WTC11 (cell line): Measurements from ENCODE around the gene LYSMD3. TPM values are rescaled to one million over a fixed set of nuclear protein-coding genes. Genes with fewer than 3 reads are reported as not detected.

Source experiments
- ATAC-seq: fragments of 200-7000 bp; cut with Tn5 transposase; 2 replicates; pipeline ENCODE4 v1.10.0; 2021; ENCODE audit warnings: mild to moderate bottlenecking, moderate library complexity
- CTCF ChIA-PET: fragments of 300-600 bp; sonication (Branson Sonifier 250); formaldehyde crosslinking; loops from one replicate; lab custom pipeline; 2021; ENCODE audit warnings: antibody characterized with exemption; lab: Charles Lee
- POLR2A ChIA-PET: fragments of 350-600 bp; sonication (Branson Sonifier 250); formaldehyde crosslinking; loops from one replicate; lab custom pipeline; 2021; ENCODE audit warnings: antibody characterized with exemption; lab: Charles Lee
- DNase-seq: peaks from one replicate; pipeline ENCODE4 v3.0.0; 2021; ENCODE audit warnings: low spot score
- H3K27ac Mint-ChIP-seq: 2 replicates; pipeline ENCODE4 v1.8.0; 2021; ENCODE audit warnings: mixed read lengths
- H3K27me3 Mint-ChIP-seq: 2 replicates; pipeline ENCODE4 v1.8.0; 2021; ENCODE audit warnings: low read depth, mild to moderate bottlenecking, moderate library complexity, mixed read lengths
- H3K36me3 Mint-ChIP-seq: 2 replicates; pipeline ENCODE4 v1.8.0; 2021; ENCODE audit warnings: mixed read lengths
- H3K4me1 Mint-ChIP-seq: 2 replicates; pipeline ENCODE4 v1.8.0; 2022; ENCODE audit warnings: mixed read lengths
- H3K4me3 Mint-ChIP-seq: 2 replicates; pipeline ENCODE4 v1.8.0; 2021; ENCODE audit warnings: mild to moderate bottlenecking, moderate library complexity, mixed read lengths
- H3K9me3 Mint-ChIP-seq: 2 replicates; pipeline ENCODE4 v1.8.0; 2021; ENCODE audit warnings: mixed read lengths
- CBFB ChIP-seq: sonication (generic); formaldehyde crosslinking; IDR thresholded peaks from 2 replicates; pipeline ENCODE4 v1.8.1; 2022; ENCODE audit warnings: mild to moderate bottlenecking, low read depth, missing genetic modification reagents
- NFYB ChIP-seq: sonication (generic); formaldehyde crosslinking; conservative IDR thresholded peaks from 2 replicates; pipeline ENCODE4 v1.8.0; 2022; ENCODE audit warnings: low read depth, missing genetic modification reagents
- ZNF232 ChIP-seq: sonication (generic); formaldehyde crosslinking; IDR thresholded peaks from 2 replicates; pipeline ENCODE4 v1.8.0; 2022; ENCODE audit warnings: mild to moderate bottlenecking, missing genetic modification reagents
- ZNF263 ChIP-seq: sonication (generic); formaldehyde crosslinking; IDR thresholded peaks from 2 replicates; pipeline ENCODE4 v1.8.1; 2022; ENCODE audit warnings: low read depth, mild to moderate bottlenecking, moderate library complexity, missing genetic modification reagents
- total RNA-seq: library from RNA; stranded (reverse); gene quantifications from 3 replicates; pipeline ENCODE4 v1.2.3, GENCODE V29; 2021
- TF ChIP-seq, protein P1 (sequence below): sonication (generic); formaldehyde crosslinking; IDR thresholded peaks from 2 replicates; pipeline ENCODE4 v1.8.1; 2022; ENCODE audit warnings: mild to moderate bottlenecking, missing genetic modification reagents, moderate library complexity, borderline replicate concordance
- TF ChIP-seq, protein P2 (sequence below): sonication (generic); formaldehyde crosslinking; IDR thresholded peaks from 2 replicates; pipeline ENCODE4 v1.8.0; 2022; ENCODE audit warnings: mild to moderate bottlenecking, missing genetic modification reagents
- TF ChIP-seq, protein P3 (sequence below): fragments of 250-450 bp; sonication (Bioruptor Pico); IDR thresholded peaks from 2 replicates; pipeline ENCODE4 v1.9.0; 2021; ENCODE audit warnings: moderate library complexity, mild to moderate bottlenecking, inconsistent platforms, borderline replicate concordance
- TF ChIP-seq, protein P4 (sequence below): fragments of 250-450 bp; sonication (Bioruptor Pico); conservative IDR thresholded peaks from 2 replicates; pipeline ENCODE4 v1.9.0; 2021; ENCODE audit warnings: mild to moderate bottlenecking
- TF ChIP-seq, protein P5 (sequence below): sonication (generic); formaldehyde crosslinking; IDR thresholded peaks from 2 replicates; pipeline ENCODE4 v1.8.0; 2023; ENCODE audit warnings: missing genetic modification reagents
- TF ChIP-seq, protein P6 (sequence below): fragments of 250-450 bp; sonication (Bioruptor Pico); IDR thresholded peaks from 2 replicates; pipeline ENCODE4 v1.8.0; 2021; ENCODE audit warnings: mild to moderate bottlenecking
- TF ChIP-seq, protein P7 (sequence below): fragments of 250-450 bp; sonication (Bioruptor Pico); IDR thresholded peaks from 2 replicates; pipeline ENCODE4 v1.9.0; 2021; ENCODE audit warnings: mild to moderate bottlenecking, borderline replicate concordance
- TF ChIP-seq, protein P8 (sequence below): sonication (generic); formaldehyde crosslinking; IDR thresholded peaks from 2 replicates; pipeline ENCODE4 v1.8.1; 2022; ENCODE audit warnings: mild to moderate bottlenecking, moderate library complexity, missing genetic modification reagents

Gene LYSMD3
- total RNA-seq, 1 experiment from 2014 or later = 15.8 TPM

DNA sequence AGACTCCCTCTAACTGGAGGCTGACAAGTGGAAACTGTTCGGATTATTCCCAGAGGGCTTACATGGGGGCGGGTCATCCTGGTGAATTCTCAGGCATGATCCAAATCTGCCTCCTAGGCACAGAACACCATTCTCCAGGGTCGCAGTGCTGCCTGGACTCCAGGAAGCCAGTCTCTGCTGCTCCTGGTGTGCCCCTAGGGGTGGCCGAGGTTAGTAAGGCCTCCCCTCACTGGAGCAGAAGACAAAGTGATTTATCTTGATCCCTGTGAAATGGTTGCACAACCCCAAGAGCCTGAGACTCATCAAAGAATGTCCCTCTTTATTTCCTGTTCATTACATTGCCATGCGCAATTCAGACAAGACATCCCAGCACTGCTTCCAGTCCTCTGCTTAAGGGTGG is 46.3 kb upstream of the LYSMD3 start:
- TF ChIP-seq, protein P1, sequence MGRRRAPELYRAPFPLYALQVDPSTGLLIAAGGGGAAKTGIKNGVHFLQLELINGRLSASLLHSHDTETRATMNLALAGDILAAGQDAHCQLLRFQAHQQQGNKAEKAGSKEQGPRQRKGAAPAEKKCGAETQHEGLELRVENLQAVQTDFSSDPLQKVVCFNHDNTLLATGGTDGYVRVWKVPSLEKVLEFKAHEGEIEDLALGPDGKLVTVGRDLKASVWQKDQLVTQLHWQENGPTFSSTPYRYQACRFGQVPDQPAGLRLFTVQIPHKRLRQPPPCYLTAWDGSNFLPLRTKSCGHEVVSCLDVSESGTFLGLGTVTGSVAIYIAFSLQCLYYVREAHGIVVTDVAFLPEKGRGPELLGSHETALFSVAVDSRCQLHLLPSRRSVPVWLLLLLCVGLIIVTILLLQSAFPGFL (CRISPR knock-in tag) = no peak
- TF ChIP-seq, protein P2, sequence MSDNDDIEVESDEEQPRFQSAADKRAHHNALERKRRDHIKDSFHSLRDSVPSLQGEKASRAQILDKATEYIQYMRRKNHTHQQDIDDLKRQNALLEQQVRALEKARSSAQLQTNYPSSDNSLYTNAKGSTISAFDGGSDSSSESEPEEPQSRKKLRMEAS (CRISPR knock-in tag) = no peak
- no peak for TF ChIP-seq ZNF263 (CRISPR knock-in tag)
- TF ChIP-seq, protein P3, sequence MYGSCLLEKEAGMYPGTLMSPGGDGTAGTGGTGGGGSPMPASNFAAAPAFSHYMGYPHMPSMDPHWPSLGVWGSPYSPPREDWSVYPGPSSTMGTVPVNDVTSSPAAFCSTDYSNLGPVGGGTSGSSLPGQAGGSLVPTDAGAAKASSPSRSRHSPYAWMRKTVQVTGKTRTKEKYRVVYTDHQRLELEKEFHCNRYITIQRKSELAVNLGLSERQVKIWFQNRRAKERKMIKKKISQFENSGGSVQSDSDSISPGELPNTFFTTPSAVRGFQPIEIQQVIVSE (CRISPR knock-in tag) = no peak
- POLR2A ChIA-PET = no interaction called here
- Mint-ChIP-seq H3K4me3 (no peak overlapping the region), H3K36me3 (peaks cover 23% of the 10 kb centered on the region), H3K9me3 (peaks cover 29% of the 10 kb centered on the region), H3K4me1 (peaks cover 68% of the 10 kb centered on the region), H3K27me3 (no peaks in the 10 kb centered on the region), H3K27ac (no peak overlapping the region)
- CTCF ChIA-PET = interaction anchor here (1.2 kb wide), 1 partner anchor 47 kb away, joined by 3 read pairs; no protein-coding TSS in a partner anchor
- no peak for DNase-seq
- peak; percentile 65 for ATAC-seq

DNA sequence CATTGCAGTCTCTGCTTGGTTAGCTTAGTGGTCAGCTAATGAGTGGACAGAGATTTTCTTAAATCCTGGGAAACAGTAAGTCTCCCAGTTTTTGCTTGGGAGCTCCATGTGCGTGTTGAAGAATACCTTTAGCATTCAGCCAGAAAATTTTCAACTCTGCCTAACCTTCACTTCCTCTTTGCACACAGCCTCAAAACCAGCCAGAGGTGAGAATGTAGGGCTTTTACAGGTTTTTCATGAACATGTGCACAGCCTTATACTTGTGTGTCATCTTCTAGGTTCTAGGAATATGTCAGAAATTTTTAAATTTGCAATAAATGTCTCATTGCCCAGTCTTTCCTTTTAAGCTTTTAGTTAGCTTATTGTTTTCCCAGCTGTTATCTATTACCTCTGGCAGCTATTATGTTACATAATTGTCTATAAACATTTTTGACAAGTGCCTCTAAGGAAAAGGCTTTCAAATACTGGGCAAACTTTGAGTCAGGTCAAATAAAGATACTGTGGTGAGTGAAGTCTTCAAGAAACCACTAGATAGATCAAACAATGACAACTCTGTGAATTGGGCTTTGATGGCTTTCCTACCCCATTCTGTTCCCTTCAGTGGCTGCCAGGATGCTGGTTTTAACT is 41.9 kb upstream of the LYSMD3 start:
- H3K36me3 Mint-ChIP-seq = peaks cover 34% of the 10 kb centered on the region

DNA sequence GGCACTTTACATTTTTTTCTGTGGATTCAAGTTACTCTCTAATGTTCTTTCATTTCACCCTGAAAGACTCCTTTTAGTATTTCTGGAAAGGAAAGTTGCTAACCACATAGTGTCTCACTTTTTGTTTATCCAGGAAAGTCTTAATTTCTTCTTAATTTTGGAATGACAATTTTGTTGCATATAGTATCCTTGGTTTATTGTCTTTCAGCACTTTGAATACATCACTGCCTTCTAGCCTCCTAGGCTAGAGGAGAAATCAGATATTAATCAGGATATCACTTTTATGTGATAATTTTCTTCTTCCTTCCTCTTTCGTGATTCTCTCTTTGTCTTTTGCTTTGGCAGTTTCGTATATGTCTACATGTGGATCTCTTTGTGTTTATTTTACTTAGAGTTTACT is 40.6 kb upstream of the LYSMD3 start:
- ChIA-PET POLR2A (no interaction called here), CTCF (no interaction called here)
- Mint-ChIP-seq H3K36me3 (peaks cover 32% of the 10 kb centered on the region), H3K9me3 (peaks cover 32% of the 10 kb centered on the region), H3K4me1 (peaks cover 71% of the 10 kb centered on the region), H3K27ac (no peak overlapping the region), H3K4me3 (no peak overlapping the region), H3K27me3 (no peaks in the 10 kb centered on the region)
- DNase-seq (no peak), ATAC-seq (no peak)
- TF ChIP-seq, protein P4, sequence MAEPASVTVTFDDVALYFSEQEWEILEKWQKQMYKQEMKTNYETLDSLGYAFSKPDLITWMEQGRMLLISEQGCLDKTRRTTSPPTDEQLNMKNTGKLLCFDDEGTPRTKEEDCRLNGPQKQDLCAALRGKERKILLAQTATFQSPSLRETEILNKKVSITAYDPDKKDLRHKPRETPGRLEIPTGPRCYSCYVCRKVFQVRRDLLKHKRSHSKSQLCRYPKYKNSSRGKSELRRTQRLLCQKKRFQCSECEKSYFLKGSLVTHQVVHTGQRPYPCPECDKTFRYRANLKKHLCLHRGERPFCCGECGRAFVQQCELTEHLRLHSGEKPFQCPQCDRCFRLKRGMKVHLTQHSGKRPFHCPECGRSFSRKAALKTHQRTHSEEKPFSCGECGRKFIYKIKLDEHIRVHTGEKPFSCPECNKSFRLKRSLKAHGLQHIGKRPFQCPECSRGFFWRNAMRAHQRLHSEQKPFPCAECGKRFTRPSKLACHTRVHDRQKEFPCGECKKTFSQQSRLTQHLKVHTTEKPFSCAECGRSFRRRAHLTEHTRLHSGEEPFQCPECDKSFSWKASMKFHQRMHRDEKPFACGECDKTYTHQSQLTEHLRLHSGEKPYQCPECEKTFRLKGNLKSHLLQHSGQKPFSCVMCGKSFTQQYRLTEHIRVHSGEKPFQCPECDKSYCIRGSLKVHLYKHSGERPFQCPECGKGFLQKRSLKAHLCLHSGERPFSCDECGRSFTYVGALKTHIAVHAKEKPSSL (CRISPR knock-in tag) = no peak
- TF ChIP-seq, protein P5, sequence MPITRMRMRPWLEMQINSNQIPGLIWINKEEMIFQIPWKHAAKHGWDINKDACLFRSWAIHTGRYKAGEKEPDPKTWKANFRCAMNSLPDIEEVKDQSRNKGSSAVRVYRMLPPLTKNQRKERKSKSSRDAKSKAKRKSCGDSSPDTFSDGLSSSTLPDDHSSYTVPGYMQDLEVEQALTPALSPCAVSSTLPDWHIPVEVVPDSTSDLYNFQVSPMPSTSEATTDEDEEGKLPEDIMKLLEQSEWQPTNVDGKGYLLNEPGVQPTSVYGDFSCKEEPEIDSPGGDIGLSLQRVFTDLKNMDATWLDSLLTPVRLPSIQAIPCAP (CRISPR knock-in tag) = no peak
- TF ChIP-seq, protein P6, sequence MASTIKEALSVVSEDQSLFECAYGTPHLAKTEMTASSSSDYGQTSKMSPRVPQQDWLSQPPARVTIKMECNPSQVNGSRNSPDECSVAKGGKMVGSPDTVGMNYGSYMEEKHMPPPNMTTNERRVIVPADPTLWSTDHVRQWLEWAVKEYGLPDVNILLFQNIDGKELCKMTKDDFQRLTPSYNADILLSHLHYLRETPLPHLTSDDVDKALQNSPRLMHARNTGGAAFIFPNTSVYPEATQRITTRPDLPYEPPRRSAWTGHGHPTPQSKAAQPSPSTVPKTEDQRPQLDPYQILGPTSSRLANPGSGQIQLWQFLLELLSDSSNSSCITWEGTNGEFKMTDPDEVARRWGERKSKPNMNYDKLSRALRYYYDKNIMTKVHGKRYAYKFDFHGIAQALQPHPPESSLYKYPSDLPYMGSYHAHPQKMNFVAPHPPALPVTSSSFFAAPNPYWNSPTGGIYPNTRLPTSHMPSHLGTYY (CRISPR knock-in tag) = no peak

More for the DNA sequence above, 41.9 kb upstream of the LYSMD3 start:
- ChIA-PET POLR2A (no interaction called here), CTCF (no interaction called here)
- Mint-ChIP-seq H3K4me1 (peaks cover 61% of the 10 kb centered on the region), H3K4me3 (no peak overlapping the region), H3K27me3 (no peaks in the 10 kb centered on the region), H3K27ac (peak overlapping the region; percentile 36), H3K9me3 (peaks cover 34% of the 10 kb centered on the region)
- TF ChIP-seq ZNF232 (CRISPR knock-in tag) = no peak
- TF ChIP-seq, protein P1 (CRISPR knock-in tag) = no peak
- TF ChIP-seq, protein P7, sequence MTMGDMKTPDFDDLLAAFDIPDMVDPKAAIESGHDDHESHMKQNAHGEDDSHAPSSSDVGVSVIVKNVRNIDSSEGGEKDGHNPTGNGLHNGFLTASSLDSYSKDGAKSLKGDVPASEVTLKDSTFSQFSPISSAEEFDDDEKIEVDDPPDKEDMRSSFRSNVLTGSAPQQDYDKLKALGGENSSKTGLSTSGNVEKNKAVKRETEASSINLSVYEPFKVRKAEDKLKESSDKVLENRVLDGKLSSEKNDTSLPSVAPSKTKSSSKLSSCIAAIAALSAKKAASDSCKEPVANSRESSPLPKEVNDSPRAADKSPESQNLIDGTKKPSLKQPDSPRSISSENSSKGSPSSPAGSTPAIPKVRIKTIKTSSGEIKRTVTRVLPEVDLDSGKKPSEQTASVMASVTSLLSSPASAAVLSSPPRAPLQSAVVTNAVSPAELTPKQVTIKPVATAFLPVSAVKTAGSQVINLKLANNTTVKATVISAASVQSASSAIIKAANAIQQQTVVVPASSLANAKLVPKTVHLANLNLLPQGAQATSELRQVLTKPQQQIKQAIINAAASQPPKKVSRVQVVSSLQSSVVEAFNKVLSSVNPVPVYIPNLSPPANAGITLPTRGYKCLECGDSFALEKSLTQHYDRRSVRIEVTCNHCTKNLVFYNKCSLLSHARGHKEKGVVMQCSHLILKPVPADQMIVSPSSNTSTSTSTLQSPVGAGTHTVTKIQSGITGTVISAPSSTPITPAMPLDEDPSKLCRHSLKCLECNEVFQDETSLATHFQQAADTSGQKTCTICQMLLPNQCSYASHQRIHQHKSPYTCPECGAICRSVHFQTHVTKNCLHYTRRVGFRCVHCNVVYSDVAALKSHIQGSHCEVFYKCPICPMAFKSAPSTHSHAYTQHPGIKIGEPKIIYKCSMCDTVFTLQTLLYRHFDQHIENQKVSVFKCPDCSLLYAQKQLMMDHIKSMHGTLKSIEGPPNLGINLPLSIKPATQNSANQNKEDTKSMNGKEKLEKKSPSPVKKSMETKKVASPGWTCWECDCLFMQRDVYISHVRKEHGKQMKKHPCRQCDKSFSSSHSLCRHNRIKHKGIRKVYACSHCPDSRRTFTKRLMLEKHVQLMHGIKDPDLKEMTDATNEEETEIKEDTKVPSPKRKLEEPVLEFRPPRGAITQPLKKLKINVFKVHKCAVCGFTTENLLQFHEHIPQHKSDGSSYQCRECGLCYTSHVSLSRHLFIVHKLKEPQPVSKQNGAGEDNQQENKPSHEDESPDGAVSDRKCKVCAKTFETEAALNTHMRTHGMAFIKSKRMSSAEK (CRISPR knock-in tag) = no peak
- no peak for TF ChIP-seq NFYB
- TF ChIP-seq, protein P8, sequence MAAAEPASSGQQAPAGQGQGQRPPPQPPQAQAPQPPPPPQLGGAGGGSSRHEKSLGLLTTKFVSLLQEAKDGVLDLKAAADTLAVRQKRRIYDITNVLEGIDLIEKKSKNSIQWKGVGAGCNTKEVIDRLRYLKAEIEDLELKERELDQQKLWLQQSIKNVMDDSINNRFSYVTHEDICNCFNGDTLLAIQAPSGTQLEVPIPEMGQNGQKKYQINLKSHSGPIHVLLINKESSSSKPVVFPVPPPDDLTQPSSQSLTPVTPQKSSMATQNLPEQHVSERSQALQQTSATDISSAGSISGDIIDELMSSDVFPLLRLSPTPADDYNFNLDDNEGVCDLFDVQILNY (CRISPR knock-in tag) = no peak
- no peak for TF ChIP-seq CBFB (CRISPR knock-in tag)
- DNase-seq (no peak), ATAC-seq (peak; percentile 40; the same call in 1 of the 2 replicates)
